Renal cortex interstitium (tissue), 11 donors: Measurements from ENCODE around the gene ZKSCAN7. TPM values are rescaled to one million over a fixed set of nuclear protein-coding genes. Genes with fewer than 3 reads are reported as not detected.
"Not testable (repeated sequence)": the region's sequence is repeated elsewhere in the genome, so short reads cannot be mapped to it uniquely, and the experiment has no call there.

Source experiments
- DNase-seq, 11 donors: peaks; one replicate each; pipeline ENCODE4 v3.0.0-alpha.2; 2013; ENCODE audit warnings: low read depth in 9 of 11, low spot score in 4 of 11; ENCODE audit errors: extremely low read depth in 1 of 11
- polyA plus RNA-seq, 3 donors: library from polyadenylated mRNA; unstranded; fragments of 120-200 nt; gene quantifications; one replicate each; pipeline ENCODE4 v1.2.1, GENCODE V29; 2013; ENCODE audit not compliant: insufficient read length in 3 of 3

ZKSCAN7 gene
- polyA plus RNA-seq, 3 donors, result 15.8 to 18.0 (median 17.1) TPM

- DNase-seq, result no peak
Measured at GRCh38 chr3:44557074-44557473, 2.1 kb downstream of the ZKSCAN7 start.

- DNase-seq, result no peak
Measured at GRCh38 chr3:44561076-44561475, 6.1 kb downstream of the ZKSCAN7 start.

- DNase-seq, result no peak
Measured at GRCh38 chr3:44562147-44562546, 7.2 kb downstream of the ZKSCAN7 start.

DNA sequence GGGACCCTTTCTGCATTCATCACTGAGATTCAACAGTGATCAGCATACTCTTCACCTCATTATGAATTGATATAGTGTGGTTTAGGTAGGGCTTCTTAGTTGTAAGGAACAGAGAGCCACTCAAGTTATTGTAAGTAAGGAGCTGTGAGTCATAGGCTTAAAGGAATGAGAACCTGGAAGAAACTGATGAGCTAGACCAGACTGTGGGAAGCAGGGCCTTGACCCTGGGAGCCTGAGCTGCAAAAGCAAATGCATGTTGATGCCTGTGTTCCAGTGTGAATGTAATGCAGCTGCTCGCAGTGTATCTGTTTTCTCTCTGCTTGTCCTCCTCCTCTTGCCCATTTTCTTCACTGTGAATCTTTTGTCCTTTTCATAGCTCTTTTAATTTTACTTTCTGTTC lies 13.6 kb downstream of the ZKSCAN7 start:
- no peak for DNase-seq

GRCh38 chr3:44571024-44571423 lies 16.0 kb downstream of the ZKSCAN7 start:
- no peak for DNase-seq

- no peak for DNase-seq
Measured at GRCh38 chr3:44576613-44577012, 21.6 kb downstream of the ZKSCAN7 start.

GRCh38 chr3:44577354-44577952 lies 22.5 kb downstream of the ZKSCAN7 start:
- DNase-seq, result not testable (repeated sequence)

GRCh38 chr3:44578316-44578715 lies 23.3 kb downstream of the ZKSCAN7 start:
- not testable (repeated sequence) for DNase-seq

DNA sequence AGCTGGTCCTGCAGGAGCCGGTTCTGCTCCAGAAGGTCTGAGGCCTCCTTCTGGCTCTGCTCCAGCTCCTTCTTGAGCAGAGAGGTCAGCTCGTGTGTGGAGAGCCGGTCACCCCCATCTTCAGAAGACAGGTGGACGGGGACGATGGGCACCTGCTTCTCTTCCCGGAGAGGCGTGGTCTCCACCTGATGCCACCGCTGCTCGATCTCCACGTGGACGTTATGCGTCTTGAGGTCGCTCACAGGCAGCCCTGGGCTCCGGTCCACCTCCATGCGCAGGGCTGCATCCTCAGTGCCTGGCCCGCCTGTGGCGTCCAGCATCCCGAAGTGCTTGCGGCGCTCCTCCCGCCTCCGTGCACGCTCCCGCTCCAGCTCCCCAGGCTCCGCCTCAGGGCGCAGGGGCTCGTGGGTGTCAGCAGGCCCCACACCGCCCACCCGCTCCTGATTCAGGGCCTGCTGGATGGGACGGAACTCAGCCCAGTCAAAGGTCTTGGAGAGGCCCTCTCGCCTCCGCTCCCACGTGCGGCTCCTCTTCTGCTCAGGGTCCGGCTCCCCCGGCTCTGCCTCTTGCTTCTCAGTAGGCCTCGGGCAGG lies 24.0 kb downstream of the ZKSCAN7 start:
- DNase-seq, result not testable (repeated sequence)

GRCh38 chr3:44579749-44580148 lies 24.8 kb downstream of the ZKSCAN7 start:
- not testable (repeated sequence) for DNase-seq

DNA sequence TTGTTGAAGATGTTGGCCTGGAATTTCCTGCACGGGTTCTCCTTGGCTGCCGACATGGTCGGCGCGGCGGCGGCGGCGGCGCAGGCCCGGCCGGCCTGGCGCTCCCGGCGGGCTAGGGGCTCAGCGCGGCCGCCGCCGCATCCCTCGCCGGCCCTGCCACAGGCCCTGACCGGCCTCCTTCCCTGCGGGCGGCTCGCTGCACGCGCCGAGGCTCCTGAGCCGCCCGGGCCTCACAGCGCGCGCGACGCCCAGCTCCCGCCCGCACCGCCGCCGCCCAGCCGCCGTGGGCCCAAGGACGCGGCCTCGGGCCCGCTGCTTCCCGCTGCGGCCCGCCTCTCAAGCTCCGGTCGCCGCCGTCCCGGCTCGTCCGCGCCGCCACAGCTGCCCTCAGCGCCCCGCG lies 26.0 kb downstream of the ZKSCAN7 start:
- not testable (repeated sequence) for DNase-seq

DNA sequence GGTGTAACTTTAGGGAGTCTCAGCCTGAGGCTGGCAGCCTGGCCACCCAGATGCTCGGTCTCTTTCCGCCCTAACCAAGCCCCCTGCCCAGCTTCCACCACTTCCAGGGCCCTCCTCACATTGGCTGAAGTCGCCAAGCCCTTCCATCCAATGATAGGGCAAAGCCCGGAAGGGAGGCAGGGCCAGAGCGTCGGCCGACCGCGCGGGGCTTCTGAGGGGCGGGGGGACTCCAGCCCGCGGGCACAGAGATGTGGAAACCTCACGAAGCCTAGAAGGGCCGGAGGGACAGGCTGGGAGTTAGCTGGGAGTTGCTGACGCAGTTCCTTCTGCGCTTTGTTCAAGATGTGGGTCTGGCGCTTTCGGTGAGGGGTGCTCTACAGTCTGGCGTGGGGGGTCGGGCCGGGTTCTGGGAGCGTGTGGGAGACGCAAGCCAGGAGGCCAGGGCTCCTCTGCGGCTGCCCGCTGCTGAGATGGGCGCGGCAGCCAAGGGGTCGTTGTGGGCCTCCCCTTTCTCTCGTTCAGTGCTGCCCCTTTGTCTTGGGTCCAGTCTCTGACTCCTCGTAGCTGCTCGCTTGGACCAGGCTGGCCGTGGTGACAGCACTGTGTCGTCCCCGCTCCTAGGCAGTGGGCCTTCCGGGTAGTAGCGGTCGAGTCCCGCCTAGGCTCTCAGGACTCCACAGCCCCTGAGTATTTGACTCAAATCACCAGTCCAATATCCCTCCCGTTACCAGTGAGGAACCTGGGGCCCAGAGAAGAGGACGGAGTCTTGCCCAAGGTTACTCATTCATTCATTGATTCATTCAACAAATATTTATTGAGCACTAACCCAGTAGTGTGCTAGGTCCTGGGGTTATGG lies 29.9 kb downstream of the ZKSCAN7 start, which contains the start of gene ZNF660:
Gene ZNF660, plus strand, starts transcription at position 319 of the 856 bp plus-strand sequence. CDS start 9,230 bp downstream, outside the sequence.
- DNase-seq, result peak; percentile 68 to 90 (median 82)

GRCh38 chr3:44596621-44597020 lies 41.6 kb downstream of the ZKSCAN7 start:
- DNase-seq, result no peak

DNA sequence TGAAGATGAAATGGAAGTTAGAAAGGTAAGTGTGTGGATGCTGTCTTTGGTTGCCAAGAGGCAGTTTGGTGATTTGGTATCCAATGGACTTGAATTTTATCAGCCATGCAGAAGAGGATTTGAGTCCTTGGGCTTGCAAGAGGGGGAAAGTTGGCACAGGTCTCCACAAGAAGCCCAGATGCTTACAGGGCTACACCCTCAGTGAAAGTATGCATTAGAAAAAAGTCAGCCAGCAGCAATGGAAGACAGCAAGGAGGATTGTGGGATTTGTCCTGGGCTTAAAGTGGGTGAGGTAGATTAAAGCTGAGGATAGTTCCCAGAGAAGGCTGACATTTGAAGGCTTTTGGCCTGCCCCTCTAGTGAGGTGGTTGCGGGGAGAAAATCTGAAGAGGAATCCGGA lies 46.8 kb downstream of the ZKSCAN7 start:
- DNase-seq, result no peak

- no peak for DNase-seq
Measured at GRCh38 chr3:44612678-44613077, 57.7 kb downstream of the ZKSCAN7 start.

Other genes starting within 250 kb of the ZKSCAN7 start
- gene TCAIM, start 216.4 kb upstream of the ZKSCAN7 start, polyA plus RNA-seq, result 10 to 100 TPM; 37.9 to 48.7 (median 46.7) TPM
- 10 to 100 TPM; 22.3 to 28.7 (median 22.5) TPM for gene ZNF445, start 77.5 kb upstream of the ZKSCAN7 start, polyA plus RNA-seq
- gene ZNF660, start 29.8 kb downstream of the ZKSCAN7 start, polyA plus RNA-seq, result 10 to 100 TPM; 11.6 to 18.2 (median 13.1) TPM
- 10 to 100 TPM; 33.0 to 35.0 (median 33.9) TPM for gene ZNF197, start 69.8 kb downstream of the ZKSCAN7 start, polyA plus RNA-seq
- 10 to 100 TPM; 10.5 to 11.7 (median 11.6) TPM for gene ZNF35, start 93.5 kb downstream of the ZKSCAN7 start, polyA plus RNA-seq
- 10 to 100 TPM; 12.7 to 14.7 (median 12.7) TPM for gene ZNF502, start 157.5 kb downstream of the ZKSCAN7 start, polyA plus RNA-seq
- gene ZNF501, start 174.4 kb downstream of the ZKSCAN7 start, polyA plus RNA-seq, result 10 to 100 TPM; 12.0 to 12.4 (median 12.1) TPM
- gene KIAA1143, start 206.4 kb downstream of the ZKSCAN7 start, polyA plus RNA-seq, result 10 to 100 TPM; 49.5 to 63.8 (median 52.0) TPM
- gene KIF15, start 206.6 kb downstream of the ZKSCAN7 start, polyA plus RNA-seq, result 10 to 100 TPM; 21.2 to 31.2 (median 30.6) TPM